Keratinocyte (primary cell): Measurements from ENCODE around the gene SIGLEC6. TPM values are rescaled to one million over a fixed set of nuclear protein-coding genes. Genes with fewer than 3 reads are reported as not detected.

ENCODE experiments used
- DNase-seq: peaks from one replicate; pipeline ENCODE4 v3.0.0-alpha.2; 2011; ENCODE audit warnings: low read depth, missing footprints, low spot score
- FAIRE-seq: peaks from 2 replicates; lab custom pipeline; 2011; peaks lifted over from hg19 to GRCh38; lab: Jason Lieb, UNC
- H2AFZ ChIP-seq: 2 replicates; pipeline ENCODE4 v1.6.0; 2012; ENCODE audit warnings: low read length, control low read depth, inconsistent platforms; ENCODE audit not compliant: control insufficient read depth
- H3K27ac ChIP-seq: 2 replicates; pipeline ENCODE4 v1.5.1; 2011; ENCODE audit warnings: low read length; ENCODE audit not compliant: control insufficient read depth, insufficient read depth
- H3K27me3 ChIP-seq: 3 replicates; pipeline ENCODE4 v1.6.0; 2011; ENCODE audit warnings: low read length; ENCODE audit not compliant: control insufficient read depth, insufficient read depth; ENCODE audit errors: extremely low read depth
- H3K36me3 ChIP-seq, 2 experiments: 2 replicates in 1 of 2; 3 replicates in 1 of 2; pipeline ENCODE4 v1.5.1; 2011; ENCODE audit warnings: low read length in 2 of 2, mild to moderate bottlenecking in 1 of 2; ENCODE audit not compliant: control insufficient read depth in 2 of 2, insufficient read depth in 2 of 2; ENCODE audit errors: extremely low read depth in 1 of 2
- H3K4me1 ChIP-seq: 3 replicates; pipeline ENCODE4 v1.5.1; 2011; ENCODE audit warnings: low read length; ENCODE audit not compliant: control insufficient read depth, insufficient read depth; ENCODE audit errors: extremely low read depth
- H3K4me2 ChIP-seq: 3 replicates; pipeline ENCODE4 v1.6.0; 2011; ENCODE audit warnings: low read depth, low read length; ENCODE audit not compliant: control insufficient read depth, insufficient read depth; ENCODE audit errors: extremely low read depth
- H3K4me3 ChIP-seq, 3 experiments: fragments of 200-600 bp in 1 of 3; sonication (generic) in 1 of 3; 2 replicates in 2 of 3; 3 replicates in 1 of 3; pipeline ENCODE4 v1.5.1; 2011 to 2016; ENCODE audit warnings: low read length in 3 of 3, mild to moderate bottlenecking in 3 of 3, control low read depth in 2 of 3, inconsistent platforms in 1 of 3, low read depth in 1 of 3, mixed read lengths in 1 of 3, mixed run types in 1 of 3, moderate library complexity in 1 of 3; ENCODE audit not compliant: control insufficient read depth in 2 of 3, insufficient read depth in 2 of 3; ENCODE audit errors: extremely low read depth in 1 of 3
- H3K79me2 ChIP-seq: 2 replicates; pipeline ENCODE4 v1.6.0; 2012; ENCODE audit warnings: low read length; ENCODE audit not compliant: control insufficient read depth, insufficient read depth
- H3K9ac ChIP-seq: 3 replicates; pipeline ENCODE4 v1.6.0; 2011; ENCODE audit warnings: low read length; ENCODE audit not compliant: control insufficient read depth, insufficient read depth; ENCODE audit errors: extremely low read depth
- H3K9me1 ChIP-seq: 3 replicates; pipeline ENCODE4 v1.6.0; 2011; ENCODE audit warnings: low read length; ENCODE audit not compliant: control insufficient read depth, insufficient read depth; ENCODE audit errors: extremely low read depth
- H3K9me3 ChIP-seq: 2 replicates; pipeline ENCODE4 v1.5.1; 2012; ENCODE audit warnings: low read depth, low read length; ENCODE audit not compliant: control insufficient read depth
- H4K20me1 ChIP-seq: 3 replicates; pipeline ENCODE4 v1.6.0; 2011; ENCODE audit warnings: low read length; ENCODE audit not compliant: control insufficient read depth, insufficient read depth; ENCODE audit errors: extremely low read depth
- CTCF ChIP-seq, 3 experiments: IDR thresholded peaks in 1 of 3; conservative IDR thresholded peaks in 1 of 3; optimal IDR thresholded peaks in 1 of 3; 2 replicates in 2 of 3; 3 replicates in 1 of 3; pipeline versions ENCODE3 to v1.5.1; 2011; ENCODE audit warnings: low read length in 3 of 3, mild to moderate bottlenecking in 3 of 3, moderate library complexity in 2 of 3, control low read depth in 1 of 3, inconsistent platforms in 1 of 3; ENCODE audit not compliant: insufficient read depth in 2 of 3; ENCODE audit errors: extremely low read depth in 1 of 3
- EZH2 ChIP-seq: IDR thresholded peaks from one replicate; pipeline ENCODE4 v1.6.1; 2012; ENCODE audit warnings: inconsistent platforms, mild to moderate bottlenecking, low read length, moderate library complexity
- dilution Hi-C: fragments of 300-500 bp; cut with MboI; formaldehyde crosslinking; loops from one replicate; pipeline ENCODE4 v1.7.0; 2020; ENCODE audit warnings: low sequenced_read_pairs; ENCODE audit not compliant: extremely low pct_ligation_motif_present
- polyA plus RNA-seq, 5 experiments: library from polyadenylated mRNA; depleted of rRNA in 3 of 5; stranded (reverse) in 3 of 5; stranded (forward) in 1 of 5; unstranded in 1 of 5; fragments of >200 nt; gene quantifications; 1 replicate in 1 of 5; 2 replicates in 3 of 5; 3 replicates in 1 of 5; pipeline versions ENCODE4 v1.2.1 to v1.2.3, GENCODE V29; 2011 to 2012; ENCODE audit warnings: missing spikeins in 2 of 5, low read depth in 1 of 5, low replicate concordance in 1 of 5

SIGLEC6 gene
- polyA plus RNA-seq, 1 donor (not counting 4 experiments of a cell fraction or from before 2014, with no cell fraction given) = not detected

GRCh38 chr19:51469629-51470028 is 61.8 kb downstream of the SIGLEC6 start:
- no peaks in the 10 kb centered on the region for H4K20me1 ChIP-seq
- no peaks in the 10 kb centered on the region for H3K36me3 ChIP-seq
- H2AFZ ChIP-seq = no peak overlapping the region
- H3K4me1 ChIP-seq = peaks cover under 1% of the 10 kb centered on the region
- no peaks in the 10 kb centered on the region for H3K9me3 ChIP-seq
- H3K27me3 ChIP-seq = no peaks in the 10 kb centered on the region
- no peaks in the 10 kb centered on the region for H3K79me2 ChIP-seq
- H3K4me2 ChIP-seq = no peak overlapping the region
- FAIRE-seq = no peak
- H3K27ac ChIP-seq = no peak overlapping the region
- TF ChIP-seq EZH2 (no peak), CTCF (optimal IDR thresholded peaks at IDR 0.05 in 1 of 3, IDR thresholded peaks at IDR 0.05 in 1 of 3, conservative IDR thresholded peaks at IDR 0.05 in 1 of 3; ENCODE audit: extremely low read depth in 1 of 3, insufficient read depth in 2 of 3, low read length in 3 of 3) (no peak)
- DNase-seq = no peak
- H3K9me1 ChIP-seq = no peaks in the 10 kb centered on the region
- H3K9ac ChIP-seq = no peak overlapping the region
- dilution Hi-C loops = no loop called here
- no peak overlapping the region for H3K4me3 ChIP-seq

- no peak for FAIRE-seq
- no peak for DNase-seq
- dilution Hi-C loops = no loop called here
These were observed 62.3 kb downstream of the SIGLEC6 start for GRCh38 chr19:51469162-51469561.

More at GRCh38 chr19:51469162-51469561, 62.3 kb downstream of the SIGLEC6 start:
- Histone ChIP-seq H3K9ac (no peak overlapping the region), H3K4me2 (no peak overlapping the region), H3K9me3 (no peaks in the 10 kb centered on the region), H3K4me3 (no peak overlapping the region), H3K4me1 (no peaks in the 10 kb centered on the region), H4K20me1 (no peaks in the 10 kb centered on the region), H3K79me2 (no peaks in the 10 kb centered on the region), H3K9me1 (no peaks in the 10 kb centered on the region), H3K36me3 (no peaks in the 10 kb centered on the region), H2AFZ (no peak overlapping the region), H3K27me3 (no peaks in the 10 kb centered on the region), H3K27ac (no peak overlapping the region)
- TF ChIP-seq EZH2 (no peak), CTCF (optimal IDR thresholded peaks at IDR 0.05 in 1 of 3, IDR thresholded peaks at IDR 0.05 in 1 of 3, conservative IDR thresholded peaks at IDR 0.05 in 1 of 3; ENCODE audit: extremely low read depth in 1 of 3, insufficient read depth in 2 of 3, low read length in 3 of 3) (no peak)
